HG02943 (cell line): ENCODE results near the gene EDDM3A.
"Not testable (repeated sequence)": the region's sequence is repeated elsewhere in the genome, so short reads cannot be mapped to it uniquely, and the experiment has no call there.

Source experiments
- ATAC-seq: cut with Tn5 transposase; IDR thresholded peaks from one replicate; pipeline ENCODE4 v1.9.1; 2021; ENCODE audit warnings: mild to moderate bottlenecking, low read depth, moderate library complexity; ENCODE audit not compliant: unreplicated experiment

The EDDM3A gene

GRCh38 chr14:20745571-20746358 lies at the start of gene EDDM3A:
EDDM3A (plus strand) TSS chr14:20745887; CDS start chr14:20747581, 1,694 bp downstream.
- no peak for ATAC-seq

GRCh38 chr14:20696764-20697163 lies 48.9 kb upstream of the EDDM3A start:
- ATAC-seq: no peak

- ATAC-seq: no peak
Measured at GRCh38 chr14:20697273-20698017, 48.2 kb upstream of the EDDM3A start.

GRCh38 chr14:20698018-20698329 lies 47.7 kb upstream of the EDDM3A start:
- ATAC-seq: no peak

- no peak for ATAC-seq
Measured at GRCh38 chr14:20698934-20699333, 46.8 kb upstream of the EDDM3A start.

- ATAC-seq: no peak
Measured at GRCh38 chr14:20699931-20700330, 45.8 kb upstream of the EDDM3A start.

- ATAC-seq: not testable (repeated sequence)
Measured at GRCh38 chr14:20700965-20701364, 44.7 kb upstream of the EDDM3A start.

- no peak for ATAC-seq
Measured at GRCh38 chr14:20706657-20707355, 38.9 kb upstream of the EDDM3A start.

GRCh38 chr14:20707622-20708021 lies 38.1 kb upstream of the EDDM3A start:
- ATAC-seq: no peak

- ATAC-seq: no peak
Measured at GRCh38 chr14:20711261-20711660, 34.4 kb upstream of the EDDM3A start.

GRCh38 chr14:20711685-20712084 lies 34.0 kb upstream of the EDDM3A start:
- ATAC-seq: no peak

GRCh38 chr14:20712904-20713303 lies 32.8 kb upstream of the EDDM3A start:
- ATAC-seq: no peak

- no peak for ATAC-seq
Measured at GRCh38 chr14:20714593-20715250, 31.0 kb upstream of the EDDM3A start.

- ATAC-seq: no peak
Measured at GRCh38 chr14:20719777-20720176, 25.9 kb upstream of the EDDM3A start.

- ATAC-seq: no peak
Measured at GRCh38 chr14:20720741-20721140, 24.9 kb upstream of the EDDM3A start.

- no peak for ATAC-seq
Measured at GRCh38 chr14:20722016-20722415, 23.7 kb upstream of the EDDM3A start.

- ATAC-seq: no peak
Measured at GRCh38 chr14:20723488-20723887, 22.2 kb upstream of the EDDM3A start.

- ATAC-seq: not testable (repeated sequence)
Measured at GRCh38 chr14:20726121-20726520, 19.6 kb upstream of the EDDM3A start.

GRCh38 chr14:20726531-20726930 lies 19.2 kb upstream of the EDDM3A start:
- no peak for ATAC-seq

- no peak for ATAC-seq
Measured at GRCh38 chr14:20730891-20731290, 14.8 kb upstream of the EDDM3A start.

GRCh38 chr14:20732477-20732876 lies 13.2 kb upstream of the EDDM3A start:
- no peak for ATAC-seq
